ENCODE results near the gene CAMSAP2. TPM values are rescaled to one million over a fixed set of nuclear protein-coding genes. Genes with fewer than 3 reads are reported as not detected.
A peak's percentile ranks its signal among the peaks of the same experiment; 100 is the strongest.

The CAMSAP2 gene
- total and polyA plus RNA-seq, 5 donors from 2014 or later = 0.13 to 8.4 (median 0.60) TPM

GRCh38 chr1:200897259-200897658, 158.6 kb downstream of the CAMSAP2 start:
- no peaks in the 10 kb centered on the region for H3K36me3 ChIP-seq (ENCODE audit: control insufficient read depth, insufficient read depth, low read length)
- H3K4me3 ChIP-seq (ENCODE audit: low read depth, low read length) = no peak overlapping the region
- H3K27ac ChIP-seq (ENCODE audit: insufficient read depth, low read length, poor library complexity, severe bottlenecking) = no peak overlapping the region
- Mint-ChIP-seq H3K4me1 (peaks cover 0 to 7% (median 0%) of the 10 kb centered on the region in 4 donors), H3K27ac (peak overlapping the region in 1 of 3 donors; percentile 14), H3K27me3 (peaks cover 52% of the 10 kb centered on the region), H3K36me3 (no peaks in the 10 kb centered on the region), H3K4me3 (no peak overlapping the region), H3K9me3 (no peaks in the 10 kb centered on the region)
- H3K27me3 ChIP-seq (ENCODE audit: control insufficient read depth, insufficient read depth, low read length) = peaks cover 11% of the 10 kb centered on the region
- ATAC-seq (ENCODE audit: low read depth in 2 of 2) (no peak), DNase-seq (no peak)
- no peaks in the 10 kb centered on the region for H3K9me3 ChIP-seq (ENCODE audit: control insufficient read depth in 2 of 2, low read length in 2 of 2)
- H3K4me1 ChIP-seq (ENCODE audit: control insufficient read depth, insufficient read depth, low read length, poor library complexity, severe bottlenecking) = no peaks in the 10 kb centered on the region

- DNase-seq = no peak
- no peaks in the 10 kb centered on the region for H3K9me3 Mint-ChIP-seq
- Histone ChIP-seq H3K27ac (ENCODE audit: insufficient read depth, low read length, poor library complexity, severe bottlenecking) (no peak overlapping the region), H3K27me3 (ENCODE audit: control insufficient read depth, insufficient read depth, low read length) (peaks cover 2% of the 10 kb centered on the region), H3K36me3 (ENCODE audit: control insufficient read depth, insufficient read depth, low read length) (no peaks in the 10 kb centered on the region), H3K4me3 (ENCODE audit: low read depth, low read length) (no peak overlapping the region), H3K9me3 (ENCODE audit: control insufficient read depth in 2 of 2, low read length in 2 of 2) (no peaks in the 10 kb centered on the region), H3K4me1 (ENCODE audit: control insufficient read depth, insufficient read depth, low read length, poor library complexity, severe bottlenecking) (no peaks in the 10 kb centered on the region)
- no peak for ATAC-seq (ENCODE audit: low read depth in 2 of 2)
- H3K36me3 Mint-ChIP-seq = no peaks in the 10 kb centered on the region
- no peaks in the 10 kb centered on the region for H3K4me1 Mint-ChIP-seq
- peaks cover 42% of the 10 kb centered on the region for H3K27me3 Mint-ChIP-seq
- peak overlapping the region in 1 of 3 donors; percentile 36 for H3K27ac Mint-ChIP-seq
- no peak overlapping the region for H3K4me3 Mint-ChIP-seq
Observed at GRCh38 chr1:200899015-200899386, 160.3 kb downstream of the CAMSAP2 start.

- H3K4me1 ChIP-seq (ENCODE audit: control insufficient read depth, insufficient read depth, low read length, poor library complexity, severe bottlenecking) = no peaks in the 10 kb centered on the region
- Mint-ChIP-seq H3K36me3 (no peaks in the 10 kb centered on the region), H3K27ac (no peak overlapping the region), H3K27me3 (peaks cover 38% of the 10 kb centered on the region), H3K4me1 (peaks cover 0 to 3% (median 0%) of the 10 kb centered on the region in 4 donors), H3K4me3 (no peak overlapping the region), H3K9me3 (no peaks in the 10 kb centered on the region)
- no peak overlapping the region for H3K27ac ChIP-seq (ENCODE audit: insufficient read depth, low read length, poor library complexity, severe bottlenecking)
- DNase-seq = no peak
- H3K36me3 ChIP-seq (ENCODE audit: control insufficient read depth, insufficient read depth, low read length) = no peaks in the 10 kb centered on the region
- H3K9me3 ChIP-seq (ENCODE audit: control insufficient read depth in 2 of 2, low read length in 2 of 2) = no peaks in the 10 kb centered on the region
- peaks cover 2% of the 10 kb centered on the region for H3K27me3 ChIP-seq (ENCODE audit: control insufficient read depth, insufficient read depth, low read length)
- H3K4me3 ChIP-seq (ENCODE audit: low read depth, low read length) = no peak overlapping the region
- no peak for ATAC-seq (ENCODE audit: low read depth in 2 of 2)
Observed at GRCh38 chr1:200899451-200899915, 160.8 kb downstream of the CAMSAP2 start.

- Histone ChIP-seq H3K4me3 (ENCODE audit: low read depth, low read length) (no peak overlapping the region), H3K9me3 (ENCODE audit: control insufficient read depth in 2 of 2, low read length in 2 of 2) (no peaks in the 10 kb centered on the region), H3K27me3 (ENCODE audit: control insufficient read depth, insufficient read depth, low read length) (peaks cover 2% of the 10 kb centered on the region), H3K27ac (ENCODE audit: insufficient read depth, low read length, poor library complexity, severe bottlenecking) (no peak overlapping the region), H3K4me1 (ENCODE audit: control insufficient read depth, insufficient read depth, low read length, poor library complexity, severe bottlenecking) (peaks cover 2% of the 10 kb centered on the region), H3K36me3 (ENCODE audit: control insufficient read depth, insufficient read depth, low read length) (no peaks in the 10 kb centered on the region)
- peaks cover 0 to 3% (median under 1%) of the 10 kb centered on the region in 4 donors for H3K4me1 Mint-ChIP-seq
- no peaks in the 10 kb centered on the region for H3K9me3 Mint-ChIP-seq
- ATAC-seq (ENCODE audit: low read depth in 2 of 2) (no peak), DNase-seq (no peak)
- no peaks in the 10 kb centered on the region for H3K36me3 Mint-ChIP-seq
- H3K4me3 Mint-ChIP-seq = no peak overlapping the region
- peaks cover 43% of the 10 kb centered on the region for H3K27me3 Mint-ChIP-seq
- H3K27ac Mint-ChIP-seq = no peak overlapping the region
Observed at GRCh38 chr1:200899954-200900867, 161.5 kb downstream of the CAMSAP2 start.

- Mint-ChIP-seq H3K27me3 (peaks cover 48% of the 10 kb centered on the region), H3K27ac (no peak overlapping the region), H3K9me3 (no peaks in the 10 kb centered on the region), H3K36me3 (no peaks in the 10 kb centered on the region), H3K4me1 (peaks cover 0 to 8% (median 5%) of the 10 kb centered on the region in 4 donors), H3K4me3 (no peak overlapping the region)
- Histone ChIP-seq H3K27me3 (ENCODE audit: control insufficient read depth, insufficient read depth, low read length) (peaks cover 2% of the 10 kb centered on the region), H3K9me3 (ENCODE audit: control insufficient read depth in 2 of 2, low read length in 2 of 2) (no peaks in the 10 kb centered on the region), H3K4me3 (ENCODE audit: low read depth, low read length) (no peak overlapping the region), H3K36me3 (ENCODE audit: control insufficient read depth, insufficient read depth, low read length) (no peaks in the 10 kb centered on the region), H3K4me1 (ENCODE audit: control insufficient read depth, insufficient read depth, low read length, poor library complexity, severe bottlenecking) (peaks cover 9% of the 10 kb centered on the region), H3K27ac (ENCODE audit: insufficient read depth, low read length, poor library complexity, severe bottlenecking) (no peak overlapping the region)
- no peak for ATAC-seq (ENCODE audit: low read depth in 2 of 2)
- DNase-seq = no peak
Observed at GRCh38 chr1:200900877-200901276, 162.2 kb downstream of the CAMSAP2 start.

- H3K4me3 Mint-ChIP-seq = no peak overlapping the region
- no peak overlapping the region for H3K27ac Mint-ChIP-seq
- peaks cover 12% of the 10 kb centered on the region for H3K4me1 ChIP-seq (ENCODE audit: control insufficient read depth, insufficient read depth, low read length, poor library complexity, severe bottlenecking)
- H3K27ac ChIP-seq (ENCODE audit: insufficient read depth, low read length, poor library complexity, severe bottlenecking) = no peak overlapping the region
- DNase-seq = no peak
- H3K36me3 ChIP-seq (ENCODE audit: control insufficient read depth, insufficient read depth, low read length) = no peaks in the 10 kb centered on the region
- ATAC-seq (ENCODE audit: low read depth in 2 of 2) = no peak
- H3K4me1 Mint-ChIP-seq = peaks cover 0 to 11% (median 7%) of the 10 kb centered on the region in 4 donors
- peaks cover 53% of the 10 kb centered on the region for H3K27me3 Mint-ChIP-seq
- no peaks in the 10 kb centered on the region for H3K36me3 Mint-ChIP-seq
- peaks cover 2% of the 10 kb centered on the region for H3K27me3 ChIP-seq (ENCODE audit: control insufficient read depth, insufficient read depth, low read length)
- H3K9me3 ChIP-seq (ENCODE audit: control insufficient read depth in 2 of 2, low read length in 2 of 2) = no peaks in the 10 kb centered on the region
- no peak overlapping the region for H3K4me3 ChIP-seq (ENCODE audit: low read depth, low read length)
- no peaks in the 10 kb centered on the region for H3K9me3 Mint-ChIP-seq
Observed at GRCh38 chr1:200901350-200901749, 162.7 kb downstream of the CAMSAP2 start.

- Mint-ChIP-seq H3K27ac (no peak overlapping the region), H3K27me3 (peaks cover 55% of the 10 kb centered on the region), H3K9me3 (no peaks in the 10 kb centered on the region)
Observed at GRCh38 chr1:200901796-200902444, 163.2 kb downstream of the CAMSAP2 start.

More at GRCh38 chr1:200901796-200902444, 163.2 kb downstream of the CAMSAP2 start:
- H3K4me1 ChIP-seq (ENCODE audit: control insufficient read depth, insufficient read depth, low read length, poor library complexity, severe bottlenecking) = peaks cover 12% of the 10 kb centered on the region
- H3K4me3 ChIP-seq (ENCODE audit: low read depth, low read length) = no peak overlapping the region
- H3K9me3 ChIP-seq (ENCODE audit: control insufficient read depth in 2 of 2, low read length in 2 of 2) = no peaks in the 10 kb centered on the region
- H3K36me3 ChIP-seq (ENCODE audit: control insufficient read depth, insufficient read depth, low read length) = no peaks in the 10 kb centered on the region
- H3K4me1 Mint-ChIP-seq = peaks cover 0 to 11% (median 7%) of the 10 kb centered on the region in 4 donors
- ATAC-seq (ENCODE audit: low read depth in 2 of 2) = no peak
- peaks cover 2% of the 10 kb centered on the region for H3K27me3 ChIP-seq (ENCODE audit: control insufficient read depth, insufficient read depth, low read length)
- DNase-seq = no peak
- no peak overlapping the region for H3K27ac ChIP-seq (ENCODE audit: insufficient read depth, low read length, poor library complexity, severe bottlenecking)
- no peaks in the 10 kb centered on the region for H3K36me3 Mint-ChIP-seq
- H3K4me3 Mint-ChIP-seq = no peak overlapping the region

Data from CD4-positive, CD25-positive, alpha-beta regulatory T cell (primary cell).